NCI-H2227 (cell line): ENCODE results near the gene APOL1.

Experiments used
- DNase-seq: peaks from one replicate; lab custom pipeline; 2025; ENCODE audit not compliant: unreplicated experiment; lab: John Stamatoyannopoulos, UW

The APOL1 gene

GRCh38 chr22:36305813-36306212 lies 52.9 kb downstream of the APOL1 start:
- DNase-seq = no peak

- no peak for DNase-seq
These were observed 53.3 kb downstream of the APOL1 start for GRCh38 chr22:36306227-36306626.

GRCh38 chr22:36308880-36309279 lies 55.9 kb downstream of the APOL1 start:
- no peak for DNase-seq

GRCh38 chr22:36311386-36312085 lies 58.6 kb downstream of the APOL1 start:
- no peak for DNase-seq

GRCh38 chr22:36315325-36315724 lies 62.4 kb downstream of the APOL1 start:
- DNase-seq = no peak

GRCh38 chr22:36316419-36316818 lies 63.5 kb downstream of the APOL1 start:
- no peak for DNase-seq
